Tibial artery (tissue), 4 donors: ENCODE data around the gene KIRREL3.

Source experiments
- DNase-seq, 2 donors: peaks; one replicate each; pipeline ENCODE4 v3.0.0-alpha.2; 2019
- H3K27ac ChIP-seq, 2 donors: fragments of 200-600 bp; sonication (generic) in 1 of 2; 1 replicate in 1 of 2; 2 replicates in 1 of 2; pipeline ENCODE4 v1.5.1; 2018 to 2019; ENCODE audit warnings: mild to moderate bottlenecking in 1 of 2
- H3K27me3 ChIP-seq, 2 donors: fragments of 200-600 bp; sonication (generic) in 1 of 2; one replicate each; pipeline versions ENCODE4 v1.5.1 to v1.6.0; 2016 to 2019
- H3K36me3 ChIP-seq, 3 donors: fragments of 200-600 bp; sonication (generic) in 2 of 3; one replicate each; pipeline ENCODE4 v1.5.1; 2016 to 2019; ENCODE audit warnings: mild to moderate bottlenecking in 2 of 3
- H3K4me1 ChIP-seq, 4 donors: fragments of 200-600 bp; sonication (generic) in 2 of 4; 1 replicate in 3 of 4; 2 replicates in 1 of 4; pipeline ENCODE4 v1.5.1; 2016 to 2019
- H3K4me3 ChIP-seq, 2 donors: fragments of 200-600 bp; sonication (generic) in 1 of 2; 1 replicate in 1 of 2; 2 replicates in 1 of 2; pipeline ENCODE4 v1.5.1; 2018 to 2019; ENCODE audit warnings: mild to moderate bottlenecking in 2 of 2
- H3K9me3 ChIP-seq, 3 donors: fragments of 200-600 bp; sonication (generic) in 1 of 3; one replicate each; pipeline ENCODE4 v1.5.1; 2016 to 2019
- CTCF ChIP-seq, 2 experiments: fragments of 200-600 bp in 1 of 2; fragments of 450-650 bp in 1 of 2; IDR thresholded peaks; one replicate each; pipeline ENCODE4 v1.5.1; 2017 to 2019; ENCODE audit warnings: antibody characterized with exemption in 2 of 2, mild to moderate bottlenecking in 1 of 2, moderate library complexity in 1 of 2
- intact Hi-C: fragments of 100-400 bp; cut with DNase I; formaldehyde crosslinking; loops from one replicate; pipeline ENCODE4 v1.15.0; 2023; ENCODE audit warnings: low total_unique reads

Gene KIRREL3

GRCh38 chr11:126628790-126629621 is 371.6 kb downstream of the KIRREL3 start:
- DNase-seq, result no peak

GRCh38 chr11:126628450-126628789 is 372.1 kb downstream of the KIRREL3 start:
- no peak for TF ChIP-seq CTCF (IDR thresholded peaks at IDR 0.05)

More at GRCh38 chr11:126628790-126629621, 371.6 kb downstream of the KIRREL3 start:
- Histone ChIP-seq H3K9me3 (no peaks in the 10 kb centered on the region), H3K4me1 (no peaks in the 10 kb centered on the region), H3K27me3 (peaks cover 0 to 3% of the 10 kb centered on the region in 2 donors), H3K4me3 (no peak overlapping the region), H3K36me3 (no peaks in the 10 kb centered on the region), H3K27ac (no peak overlapping the region)
- intact Hi-C loops, result no loop called here
- no peak for TF ChIP-seq CTCF (IDR thresholded peaks at IDR 0.05)

GRCh38 chr11:126627421-126627820 is 373.1 kb downstream of the KIRREL3 start:
- no peak for TF ChIP-seq CTCF (IDR thresholded peaks at IDR 0.05)
- Histone ChIP-seq H3K27me3 (peaks cover 0 to 3% of the 10 kb centered on the region in 2 donors), H3K4me3 (no peak overlapping the region), H3K9me3 (no peaks in the 10 kb centered on the region), H3K36me3 (no peaks in the 10 kb centered on the region), H3K4me1 (no peaks in the 10 kb centered on the region), H3K27ac (no peak overlapping the region)
- intact Hi-C loops, result no loop called here
- DNase-seq, result no peak

More at GRCh38 chr11:126628450-126628789, 372.1 kb downstream of the KIRREL3 start:
- intact Hi-C loops, result no loop called here
- no peak overlapping the region for H3K4me3 ChIP-seq
- DNase-seq, result no peak
- H3K36me3 ChIP-seq, result no peaks in the 10 kb centered on the region
- H3K27me3 ChIP-seq, result peaks cover 0 to 3% of the 10 kb centered on the region in 2 donors
- no peak overlapping the region for H3K27ac ChIP-seq
- H3K4me1 ChIP-seq, result no peaks in the 10 kb centered on the region
- no peaks in the 10 kb centered on the region for H3K9me3 ChIP-seq

- TF ChIP-seq CTCF (IDR thresholded peaks at IDR 0.05), result no peak
These were observed 376.1 kb downstream of the KIRREL3 start for GRCh38 chr11:126624506-126624905.

GRCh38 chr11:126619516-126619915 is 381.1 kb downstream of the KIRREL3 start:
- intact Hi-C loops, result no loop called here
- TF ChIP-seq CTCF (IDR thresholded peaks at IDR 0.05), result no peak
- no peak for DNase-seq
- Histone ChIP-seq H3K4me1 (no peaks in the 10 kb centered on the region), H3K36me3 (no peaks in the 10 kb centered on the region), H3K9me3 (no peaks in the 10 kb centered on the region), H3K4me3 (no peak overlapping the region), H3K27me3 (peaks cover 0 to 3% of the 10 kb centered on the region in 2 donors), H3K27ac (no peak overlapping the region)

More at GRCh38 chr11:126624506-126624905, 376.1 kb downstream of the KIRREL3 start:
- H3K4me1 ChIP-seq, result no peaks in the 10 kb centered on the region
- no peak overlapping the region for H3K4me3 ChIP-seq
- H3K9me3 ChIP-seq, result no peaks in the 10 kb centered on the region
- no peaks in the 10 kb centered on the region for H3K36me3 ChIP-seq
- DNase-seq, result no peak
- H3K27ac ChIP-seq, result no peak overlapping the region
- intact Hi-C loops, result no loop called here
- peaks cover 0 to 3% of the 10 kb centered on the region in 2 donors for H3K27me3 ChIP-seq
